HG03103 (cell line): Measurements from ENCODE around the gene ALDOC.

Experiments
- ATAC-seq: cut with Tn5 transposase; IDR thresholded peaks from one replicate; pipeline ENCODE4 v1.9.1; 2021; ENCODE audit warnings: low read depth; ENCODE audit not compliant: unreplicated experiment

ALDOC gene

GRCh38 chr17:28534740-28535375 lies 41.8 kb downstream of the ALDOC start:
- ATAC-seq = no peak

- ATAC-seq = no peak
Observed at GRCh38 chr17:28533091-28533807, 43.4 kb downstream of the ALDOC start.

GRCh38 chr17:28532050-28532960 lies 44.4 kb downstream of the ALDOC start:
- ATAC-seq = no peak

GRCh38 chr17:28530926-28531325 lies 45.8 kb downstream of the ALDOC start:
- no peak for ATAC-seq

- ATAC-seq = no peak
Observed at GRCh38 chr17:28530250-28530649, 46.4 kb downstream of the ALDOC start.

GRCh38 chr17:28529013-28529400 lies 47.7 kb downstream of the ALDOC start:
- no peak for ATAC-seq

- no peak for ATAC-seq
Observed at GRCh38 chr17:28528327-28529012, 48.2 kb downstream of the ALDOC start.

GRCh38 chr17:28527859-28528258 lies 48.8 kb downstream of the ALDOC start:
- ATAC-seq = no peak

GRCh38 chr17:28527181-28527681 lies 49.5 kb downstream of the ALDOC start:
- ATAC-seq = no peak

GRCh38 chr17:28526381-28526780 lies 50.3 kb downstream of the ALDOC start:
- ATAC-seq = no peak

- ATAC-seq = no peak
Observed at GRCh38 chr17:28524476-28525424, 51.9 kb downstream of the ALDOC start.

- no peak for ATAC-seq
Observed at GRCh38 chr17:28523876-28524275, 52.8 kb downstream of the ALDOC start.

- no peak for ATAC-seq
Observed at GRCh38 chr17:28523186-28523585, 53.5 kb downstream of the ALDOC start.
